Activated CD8-positive, alpha-beta T cell treated with anti-CD3 and anti-CD28 coated beads for 36 hours (primary cell): ENCODE results near the gene NMB. TPM values are rescaled to one million over a fixed set of nuclear protein-coding genes. Genes with fewer than 3 reads are reported as not detected.

Experiments used
- ATAC-seq: fragments of 200-7000 bp; cut with Tn5 transposase; one replicate; pipeline ENCODE4 v1.10.0; 2021; ENCODE audit warnings: mild to moderate bottlenecking, moderate library complexity
- CTCF ChIA-PET: fragments of 350-600 bp; sonication (Branson Sonifier 250); formaldehyde crosslinking; loops from one replicate; lab custom pipeline; 2021; ENCODE audit warnings: antibody characterized with exemption; lab: Charles Lee
- POLR2A ChIA-PET: fragments of 350-600 bp; sonication (Branson Sonifier 250); formaldehyde crosslinking; loops from one replicate; lab custom pipeline; 2021; ENCODE audit warnings: antibody characterized with exemption; lab: Charles Lee
- DNase-seq: peaks from one replicate; pipeline ENCODE4 v3.0.0-alpha.2; 2020
- H3K27ac Mint-ChIP-seq: one replicate; pipeline ENCODE4 v1.8.0; 2021; ENCODE audit warnings: mild to moderate bottlenecking, mixed read lengths
- H3K27me3 Mint-ChIP-seq: one replicate; pipeline ENCODE4 v1.8.0; 2021; ENCODE audit warnings: mixed read lengths
- H3K36me3 Mint-ChIP-seq: one replicate; pipeline ENCODE4 v1.8.0; 2021; ENCODE audit warnings: low read depth, mixed read lengths
- H3K4me1 Mint-ChIP-seq: one replicate; pipeline ENCODE4 v1.8.0; 2021; ENCODE audit warnings: low read depth, mixed read lengths
- H3K4me3 Mint-ChIP-seq: one replicate; pipeline ENCODE4 v1.8.0; 2021; ENCODE audit warnings: mild to moderate bottlenecking, moderate library complexity, mixed read lengths
- H3K9me3 Mint-ChIP-seq: one replicate; pipeline ENCODE4 v1.8.0; 2021; ENCODE audit warnings: mixed read lengths
- intact Hi-C: fragments of 100-400 bp; cut with micrococcal nuclease; formaldehyde crosslinking; loops from one replicate; pipeline ENCODE4 v1.10.0; 2022
- total RNA-seq, 2 experiments: library from RNA; stranded (reverse); gene quantifications; one replicate each; pipeline ENCODE4 v1.2.3, GENCODE V29; 2021
- TF ChIP-seq, protein P1 (sequence below): fragments of 200-600 bp; IDR thresholded peaks from one replicate; pipeline ENCODE4 v1.8.0; 2022; ENCODE audit warnings: antibody characterized with exemption, mild to moderate bottlenecking

NMB gene, protein sequence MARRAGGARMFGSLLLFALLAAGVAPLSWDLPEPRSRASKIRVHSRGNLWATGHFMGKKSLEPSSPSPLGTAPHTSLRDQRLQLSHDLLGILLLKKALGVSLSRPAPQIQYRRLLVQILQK
- total RNA-seq: 1 to 10 TPM; 1.7 to 2.7 TPM

DNA sequence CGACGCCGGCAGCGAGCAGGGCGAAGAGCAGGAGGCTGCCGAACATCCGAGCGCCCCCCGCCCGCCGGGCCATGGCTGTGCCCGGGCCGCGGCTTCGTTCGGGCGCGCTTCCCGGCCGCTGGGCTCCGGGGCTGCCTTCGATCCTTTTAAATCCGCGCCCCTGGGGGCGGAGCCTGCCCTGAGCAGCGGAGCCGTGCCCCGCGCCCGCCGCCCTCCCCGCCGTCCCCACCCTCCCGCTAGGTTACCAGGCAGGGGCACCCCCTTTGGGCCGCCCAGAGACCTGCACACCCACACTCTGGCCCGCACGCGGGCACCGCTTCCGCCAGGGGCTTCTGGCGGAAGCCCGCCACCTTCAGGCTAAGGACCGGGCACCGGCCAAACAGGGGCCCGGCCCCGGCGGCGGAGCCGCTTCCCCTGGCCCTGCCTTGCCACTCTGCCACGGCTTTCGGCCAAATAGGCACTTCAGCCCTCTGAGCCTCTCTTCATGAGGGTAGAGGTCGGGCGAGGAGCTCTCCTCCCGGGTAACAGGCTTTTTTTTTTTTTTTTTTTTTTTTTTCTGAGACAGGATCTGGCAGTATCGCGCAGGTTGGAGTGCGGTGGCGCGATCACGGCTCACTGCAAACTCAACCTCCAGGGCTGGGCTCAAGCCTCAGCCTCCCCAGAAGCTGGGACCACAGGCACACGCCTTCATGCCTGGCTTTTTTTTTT lies at the start of gene NMB:
TSS of gene NMB (minus strand) at position 120 of the 708 bp plus-strand sequence. CDS start at position 73, 47 bp downstream.
- Mint-ChIP-seq H3K27ac (peak within 1 kb of the TSS; percentile 83), H3K27me3 (no peaks in the 10 kb centered on the region), H3K4me3 (peak within 1 kb of the TSS; percentile 69), H3K36me3 (peaks cover 1% of the 10 kb centered on the region), H3K4me1 (peaks cover 31% of the 10 kb centered on the region), H3K9me3 (no peaks in the 10 kb centered on the region)
- ChIA-PET POLR2A (interaction anchor here (0.5 to 1.7 kb wide), 8 partner anchors 19 to 270 kb away, joined by 3 to 4 read pairs (median 4); partner anchors contain the start of gene SEC11A), CTCF (interaction anchor here (0.6 to 2.9 kb wide), 12 partner anchors 27 to 92 kb away, joined by 3 to 13 read pairs (median 4); no protein-coding TSS in a partner anchor)
- intact Hi-C loops: loop anchor here (5.0 to 10.0 kb wide), 3 partner anchors 89 to 217 kb away; partner anchors contain the start of gene ZNF592
- TF ChIP-seq, protein P1, sequence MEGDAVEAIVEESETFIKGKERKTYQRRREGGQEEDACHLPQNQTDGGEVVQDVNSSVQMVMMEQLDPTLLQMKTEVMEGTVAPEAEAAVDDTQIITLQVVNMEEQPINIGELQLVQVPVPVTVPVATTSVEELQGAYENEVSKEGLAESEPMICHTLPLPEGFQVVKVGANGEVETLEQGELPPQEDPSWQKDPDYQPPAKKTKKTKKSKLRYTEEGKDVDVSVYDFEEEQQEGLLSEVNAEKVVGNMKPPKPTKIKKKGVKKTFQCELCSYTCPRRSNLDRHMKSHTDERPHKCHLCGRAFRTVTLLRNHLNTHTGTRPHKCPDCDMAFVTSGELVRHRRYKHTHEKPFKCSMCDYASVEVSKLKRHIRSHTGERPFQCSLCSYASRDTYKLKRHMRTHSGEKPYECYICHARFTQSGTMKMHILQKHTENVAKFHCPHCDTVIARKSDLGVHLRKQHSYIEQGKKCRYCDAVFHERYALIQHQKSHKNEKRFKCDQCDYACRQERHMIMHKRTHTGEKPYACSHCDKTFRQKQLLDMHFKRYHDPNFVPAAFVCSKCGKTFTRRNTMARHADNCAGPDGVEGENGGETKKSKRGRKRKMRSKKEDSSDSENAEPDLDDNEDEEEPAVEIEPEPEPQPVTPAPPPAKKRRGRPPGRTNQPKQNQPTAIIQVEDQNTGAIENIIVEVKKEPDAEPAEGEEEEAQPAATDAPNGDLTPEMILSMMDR: peak; percentile 71
- DNase-seq (peak; percentile 86), ATAC-seq (peak; percentile 64)

DNA sequence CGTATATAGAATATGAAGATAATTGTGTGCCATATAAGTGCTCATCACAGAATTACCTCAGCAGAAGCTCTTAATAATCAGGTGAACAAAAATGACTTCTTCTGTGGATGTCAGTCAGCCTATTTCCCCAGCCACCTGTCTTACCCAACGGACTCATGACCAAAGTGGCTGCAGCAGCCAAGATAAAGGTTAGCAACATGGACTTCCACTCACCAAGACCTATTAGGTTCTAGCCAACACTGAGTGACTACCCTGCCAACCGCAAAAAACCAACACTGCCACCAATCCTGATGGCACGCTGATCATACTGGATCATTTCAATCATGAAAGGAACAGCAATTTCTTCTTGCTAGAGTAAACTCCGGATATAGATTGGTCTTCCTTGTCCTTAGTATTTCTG lies 45.8 kb upstream of the NMB start:
- no peak overlapping the region for H3K4me3 Mint-ChIP-seq
- intact Hi-C loops: no loop called here
- H3K36me3 Mint-ChIP-seq: peaks cover 10% of the 10 kb centered on the region
- DNase-seq: no peak
- H3K27ac Mint-ChIP-seq: no peak overlapping the region
- no peaks in the 10 kb centered on the region for H3K27me3 Mint-ChIP-seq
- POLR2A ChIA-PET: interaction anchor here (0.7 to 1.7 kb wide), 4 partner anchors 11 to 50 kb away, joined by 3 to 7 read pairs (median 4); no protein-coding TSS in a partner anchor
- TF ChIP-seq, protein P1: no peak
- H3K4me1 Mint-ChIP-seq: peaks cover 51% of the 10 kb centered on the region
- CTCF ChIA-PET: interaction anchor here (1.7 kb wide), 1 partner anchor 13 kb away, joined by 8 read pairs; the partner anchor contains the start of gene SEC11A
- ATAC-seq: no peak
- H3K9me3 Mint-ChIP-seq: no peaks in the 10 kb centered on the region

DNA sequence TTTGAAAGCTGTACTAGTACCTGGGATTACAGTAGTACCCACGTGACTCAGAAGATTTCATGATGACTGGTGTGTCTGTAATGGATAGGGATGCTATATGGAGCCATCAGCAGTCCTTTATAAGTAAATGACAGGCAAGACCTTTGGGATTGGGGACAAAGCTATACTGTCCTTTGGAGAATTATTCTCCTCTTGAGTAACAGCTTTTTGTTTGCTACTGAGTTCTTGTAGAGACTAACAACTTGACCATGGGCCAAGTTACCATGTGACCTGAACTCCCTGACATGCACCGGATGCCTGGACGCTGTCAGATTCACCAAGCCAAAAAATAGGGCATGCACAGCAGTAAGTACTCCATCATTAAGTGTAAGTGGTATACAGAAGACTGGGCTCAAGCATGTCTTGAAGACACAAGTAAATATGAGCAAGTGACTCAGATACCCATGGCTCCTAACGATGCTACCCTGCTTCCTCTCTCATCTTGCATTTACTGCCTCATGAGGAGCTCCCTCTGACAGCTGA lies 45.0 kb upstream of the NMB start:
- Mint-ChIP-seq H3K4me1 (peaks cover 57% of the 10 kb centered on the region), H3K4me3 (no peak overlapping the region), H3K27me3 (no peaks in the 10 kb centered on the region), H3K36me3 (peaks cover 12% of the 10 kb centered on the region), H3K27ac (no peak overlapping the region), H3K9me3 (no peaks in the 10 kb centered on the region)
- DNase-seq: no peak
- ChIA-PET POLR2A (interaction anchor here (0.7 to 1.7 kb wide), 3 partner anchors 11 to 20 kb away, joined by 3 to 7 read pairs (median 4); no protein-coding TSS in a partner anchor), CTCF (interaction anchor here (0.9 to 1.7 kb wide), 2 partner anchors 12 to 13 kb away, joined by 3 to 8 read pairs; partner anchors contain the start of gene SEC11A)
- intact Hi-C loops: no loop called here
- TF ChIP-seq, protein P1: no peak
- ATAC-seq: peak; percentile 34

DNA sequence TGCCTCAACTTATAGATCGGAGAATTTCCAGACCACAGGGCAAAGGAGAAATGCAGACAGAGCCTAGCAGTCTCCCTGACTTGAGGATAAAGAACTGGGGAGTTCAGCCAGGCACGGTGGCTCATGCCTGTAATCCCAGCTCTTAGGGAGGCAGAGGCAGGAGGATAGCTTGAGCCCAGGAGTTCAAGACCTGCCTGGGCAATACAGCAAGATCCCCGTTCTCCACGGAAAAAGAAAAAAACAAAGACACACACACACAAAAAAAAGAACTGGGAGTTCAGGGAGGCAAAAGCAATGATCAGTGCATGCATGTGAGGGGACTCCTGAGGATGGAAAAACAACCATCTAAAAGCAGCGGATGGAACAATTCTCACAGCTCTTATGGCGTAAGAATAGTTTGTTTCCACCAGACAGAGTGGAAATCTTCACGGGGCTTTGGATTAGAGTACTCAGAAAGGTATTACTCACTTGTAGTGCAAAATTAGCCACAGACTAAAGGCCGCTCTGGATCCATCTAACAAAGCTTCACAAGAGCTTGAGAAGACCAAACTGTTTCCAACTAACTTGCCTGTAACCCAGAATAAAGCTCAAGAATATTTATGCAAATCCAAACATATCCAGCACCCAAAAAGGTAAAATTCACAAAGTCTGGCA lies 41.7 kb upstream of the NMB start:
- peaks cover 10% of the 10 kb centered on the region for H3K36me3 Mint-ChIP-seq
- ATAC-seq (peak; percentile 65), DNase-seq (no peak)
- CTCF ChIA-PET: interaction anchor here (1.1 to 1.4 kb wide), 2 partner anchors 14 to 41 kb away, joined by 3 read pairs; no protein-coding TSS in a partner anchor
- H3K4me1 Mint-ChIP-seq: peaks cover 56% of the 10 kb centered on the region
- no peaks in the 10 kb centered on the region for H3K9me3 Mint-ChIP-seq
- H3K4me3 Mint-ChIP-seq: no peak overlapping the region
- TF ChIP-seq, protein P1: no peak
- intact Hi-C loops: no loop called here
- H3K27ac Mint-ChIP-seq: peak overlapping the region; percentile 83
- no peaks in the 10 kb centered on the region for H3K27me3 Mint-ChIP-seq
- POLR2A ChIA-PET: interaction anchor here (1.0 to 1.4 kb wide), 3 partner anchors 12 to 48 kb away, joined by 3 to 7 read pairs (median 3); no protein-coding TSS in a partner anchor
